ENCODE measurements around the gene CHST8.
"Not testable (repeated sequence)": the region's sequence is repeated elsewhere in the genome, so short reads cannot be mapped to it uniquely, and the experiment has no call there.

CHST8 gene

DNA sequence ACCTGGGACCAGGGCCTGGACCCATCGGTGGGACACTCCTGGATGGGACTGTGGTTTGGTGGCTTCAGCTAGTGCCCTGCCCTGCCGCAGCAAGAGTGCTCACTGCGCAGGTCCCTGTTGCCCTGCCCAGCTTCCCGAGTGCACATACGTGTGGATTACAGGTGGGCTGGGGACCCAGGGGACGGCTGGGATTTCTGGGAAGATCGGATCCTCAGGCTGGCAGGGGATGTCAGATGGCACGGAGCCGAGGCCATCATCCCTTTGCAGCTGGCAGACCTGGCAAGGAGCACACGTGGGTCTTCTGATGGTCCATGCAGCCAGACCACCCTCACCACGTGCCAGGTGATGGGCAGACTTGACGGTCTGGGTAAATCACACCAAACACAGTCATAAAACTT lies 69.3 kb downstream of the CHST8 start:
- DNase-seq (ENCODE audit: low spot score), result no peak

DNA sequence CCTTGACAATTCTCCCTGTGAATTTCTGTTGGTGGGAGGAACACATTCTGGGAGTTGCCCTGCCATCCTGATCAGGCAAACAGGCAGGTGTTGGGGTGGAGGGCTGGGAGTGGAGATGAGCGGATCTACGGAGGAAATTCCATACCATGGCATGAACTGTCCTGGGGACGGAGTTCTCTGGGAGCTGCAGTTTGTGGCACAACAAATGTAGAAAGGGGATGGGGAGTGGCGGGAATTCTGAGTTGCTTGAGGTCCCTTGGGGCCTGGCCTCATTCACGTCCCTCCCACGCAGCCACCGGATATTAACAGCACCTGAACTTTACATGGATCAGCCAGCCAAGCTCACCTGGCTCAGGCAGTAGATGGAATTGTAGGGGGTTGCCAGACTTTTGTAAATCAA lies 70.0 kb downstream of the CHST8 start:
- no peak for DNase-seq (ENCODE audit: low spot score)

DNA sequence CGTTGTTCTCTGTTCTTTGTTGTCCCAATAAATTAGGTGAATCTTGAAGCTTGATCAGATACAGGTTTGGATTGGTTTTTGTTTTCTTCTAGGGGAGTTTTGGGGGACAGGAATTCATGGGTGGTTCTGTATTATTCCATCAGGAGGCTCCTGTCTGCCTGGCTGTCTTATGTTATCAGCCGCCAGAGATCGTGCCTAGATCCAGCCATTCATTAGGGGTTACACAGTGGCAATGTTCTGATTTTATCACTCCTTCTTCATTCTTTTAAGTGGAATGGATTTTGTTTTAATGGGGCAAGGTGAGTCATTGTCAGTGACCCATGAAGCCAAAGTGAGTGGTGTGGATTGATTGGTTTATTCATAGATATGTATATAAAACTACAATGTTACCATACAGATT lies 71.9 kb downstream of the CHST8 start:
- no peak for DNase-seq (ENCODE audit: low spot score)

DNA sequence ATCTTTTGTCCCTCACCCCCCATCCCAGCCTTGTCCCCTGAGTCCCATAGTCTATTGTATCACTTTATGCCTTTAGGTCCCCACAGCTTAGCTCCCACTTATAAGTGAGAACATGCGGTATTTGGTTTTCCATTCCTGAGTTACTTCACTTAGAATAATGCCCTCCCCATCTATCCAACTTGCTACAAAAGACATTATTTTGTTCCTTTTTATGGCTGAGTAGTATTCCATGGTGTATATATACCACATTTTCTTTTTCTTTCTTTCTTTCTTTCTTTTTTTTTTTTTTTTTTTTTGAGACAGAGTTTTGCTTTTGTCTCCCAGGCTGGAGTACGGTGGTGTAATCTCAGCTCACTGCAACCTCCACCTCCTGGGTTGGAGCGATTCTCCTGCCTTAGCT lies 73.8 kb downstream of the CHST8 start:
- DNase-seq (ENCODE audit: low spot score), result not testable (repeated sequence)

DNA sequence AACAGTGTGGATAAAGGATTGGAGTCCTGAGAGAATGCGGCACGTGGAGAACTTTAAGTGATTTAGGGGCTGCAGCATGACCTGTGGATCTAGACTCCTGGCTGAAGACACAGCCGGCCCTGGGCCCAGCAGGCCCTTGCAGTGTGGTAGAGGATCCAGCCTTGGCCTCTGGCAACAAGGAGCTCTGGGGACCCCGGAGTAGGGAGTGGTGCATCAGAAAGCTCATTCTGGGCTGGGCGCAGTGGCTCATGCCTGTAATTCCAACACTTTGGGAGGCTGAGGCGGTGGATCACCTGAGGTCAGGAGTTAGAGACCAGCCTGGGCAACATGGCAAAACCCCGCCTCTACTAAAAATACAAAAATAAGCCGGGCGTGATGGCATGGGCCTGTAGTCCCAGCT lies 76.0 kb downstream of the CHST8 start:
- DNase-seq (ENCODE audit: low spot score), result no peak

DNA sequence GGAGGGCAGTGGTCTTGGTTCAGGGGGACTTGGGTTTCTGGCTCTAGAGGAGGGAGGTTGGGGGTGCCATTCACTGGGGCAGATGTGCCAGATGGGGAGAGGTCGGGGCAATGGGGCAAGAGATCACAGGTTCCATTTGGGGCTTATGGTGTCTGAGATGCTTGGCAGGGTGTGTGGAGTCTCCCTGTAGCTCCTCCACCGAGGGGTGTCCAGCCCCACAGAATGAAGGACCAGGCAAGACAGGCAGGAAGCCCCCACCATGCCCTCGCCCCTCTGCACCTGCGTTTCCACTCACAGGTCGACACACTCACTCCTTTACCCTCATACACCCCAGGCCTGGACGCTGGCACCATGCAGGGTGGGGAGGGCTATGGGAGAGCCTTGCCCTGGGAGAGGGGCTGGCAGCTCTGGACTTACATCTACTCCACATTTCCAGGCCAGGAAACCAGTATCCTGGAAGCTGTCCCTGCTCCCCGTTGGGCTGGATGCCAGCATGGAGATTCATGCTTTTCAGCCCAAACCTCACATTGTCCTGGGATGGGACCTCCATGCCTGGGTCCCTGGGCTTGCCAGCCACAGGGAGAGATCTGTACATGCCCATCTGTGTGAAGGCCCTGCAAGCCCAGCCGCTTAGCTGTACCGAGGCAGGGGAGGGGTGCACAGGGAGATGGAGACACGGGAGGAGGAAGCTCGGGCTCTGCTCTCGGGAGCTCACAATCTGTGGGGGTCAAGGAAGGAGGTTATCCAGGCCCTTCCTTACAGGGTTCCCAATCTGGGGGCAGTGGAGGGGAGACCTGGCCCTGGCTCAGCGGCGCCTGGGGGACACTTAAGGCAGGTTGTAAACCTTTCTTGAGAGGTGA lies 77.1 kb downstream of the CHST8 start:
- DNase-seq (ENCODE audit: low spot score), result no peak

DNA sequence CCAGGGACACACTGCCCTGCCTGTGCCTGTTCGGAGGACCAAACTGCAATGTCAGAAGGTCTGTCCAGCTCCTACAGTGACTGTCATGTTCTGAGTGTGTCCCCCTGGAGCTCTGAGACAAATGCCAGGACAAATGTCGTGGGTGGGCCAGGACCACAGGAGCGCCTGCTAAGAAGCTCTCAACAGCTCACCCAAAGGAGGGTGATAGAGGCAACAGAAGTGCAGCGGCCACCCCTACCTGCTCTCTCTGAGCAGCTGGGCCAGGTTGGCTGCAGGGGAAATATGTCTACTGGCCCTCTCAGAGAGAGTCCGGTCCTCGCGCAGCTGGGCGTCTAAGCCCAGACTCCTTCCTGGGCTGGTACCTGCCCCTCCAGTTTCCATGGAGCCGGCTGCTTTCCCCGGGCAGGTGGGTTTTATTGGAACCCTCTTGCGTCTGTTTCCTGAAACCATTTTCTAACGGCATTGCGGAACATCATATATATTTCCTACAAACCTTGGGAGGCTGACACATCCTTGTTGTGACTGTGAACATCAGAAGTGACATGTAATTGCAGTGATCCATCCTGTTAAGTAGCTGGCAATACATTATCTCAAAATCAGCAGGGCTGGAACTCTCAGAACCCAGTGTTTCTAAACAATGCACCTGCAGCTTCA lies 78.1 kb downstream of the CHST8 start:
- DNase-seq (ENCODE audit: low spot score), result peak; percentile 20

DNA sequence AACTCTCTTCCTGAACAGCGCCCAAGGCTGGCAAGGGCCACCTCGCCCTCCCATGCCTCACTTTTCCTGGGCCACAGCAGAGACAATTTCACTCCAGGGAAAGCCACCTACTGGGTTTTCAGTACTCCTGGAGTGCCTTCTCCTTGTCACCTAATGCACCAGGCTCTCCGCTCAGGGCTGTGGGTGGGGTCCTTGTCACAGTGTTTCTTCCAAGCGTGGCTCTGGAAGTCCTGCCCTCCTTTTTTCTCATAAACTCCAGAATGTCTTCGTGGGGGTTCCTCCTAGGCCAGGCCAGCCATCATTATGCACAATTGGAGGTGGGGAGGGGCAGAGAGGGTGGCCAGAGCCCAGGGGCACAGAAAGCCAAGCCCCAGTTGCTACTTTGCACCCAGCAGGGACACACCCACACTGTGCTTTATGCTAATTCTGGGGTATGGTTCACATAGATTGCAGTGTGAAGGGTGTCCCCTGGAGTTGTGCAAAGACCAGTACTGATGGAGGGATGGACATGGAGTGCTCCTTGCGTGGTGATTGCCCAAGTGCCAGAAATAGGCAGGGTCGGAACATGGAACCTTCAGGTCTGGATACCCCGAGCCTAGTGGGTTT lies 78.8 kb downstream of the CHST8 start:
- DNase-seq (ENCODE audit: low spot score), result peak; percentile 10

DNA sequence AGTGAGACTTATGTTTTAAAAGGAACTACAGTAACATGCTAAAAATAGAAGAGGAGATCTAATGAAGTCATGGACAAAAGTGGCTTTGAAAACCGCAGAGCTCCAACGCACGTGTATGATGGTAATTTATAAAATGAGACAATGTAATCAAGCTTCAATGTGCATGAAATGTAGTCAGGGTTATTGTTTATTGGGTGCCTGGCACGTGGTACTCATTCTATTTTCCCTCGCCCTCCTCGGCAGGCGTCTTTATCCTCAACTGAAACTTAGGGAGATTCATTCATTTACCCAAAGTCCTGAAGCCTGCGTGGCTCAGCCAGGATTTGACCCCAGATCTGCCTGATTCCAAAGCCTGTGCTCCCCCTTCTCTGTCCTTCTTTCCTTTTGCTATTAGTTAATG lies 79.8 kb downstream of the CHST8 start:
- DNase-seq (ENCODE audit: low spot score), result no peak

DNA sequence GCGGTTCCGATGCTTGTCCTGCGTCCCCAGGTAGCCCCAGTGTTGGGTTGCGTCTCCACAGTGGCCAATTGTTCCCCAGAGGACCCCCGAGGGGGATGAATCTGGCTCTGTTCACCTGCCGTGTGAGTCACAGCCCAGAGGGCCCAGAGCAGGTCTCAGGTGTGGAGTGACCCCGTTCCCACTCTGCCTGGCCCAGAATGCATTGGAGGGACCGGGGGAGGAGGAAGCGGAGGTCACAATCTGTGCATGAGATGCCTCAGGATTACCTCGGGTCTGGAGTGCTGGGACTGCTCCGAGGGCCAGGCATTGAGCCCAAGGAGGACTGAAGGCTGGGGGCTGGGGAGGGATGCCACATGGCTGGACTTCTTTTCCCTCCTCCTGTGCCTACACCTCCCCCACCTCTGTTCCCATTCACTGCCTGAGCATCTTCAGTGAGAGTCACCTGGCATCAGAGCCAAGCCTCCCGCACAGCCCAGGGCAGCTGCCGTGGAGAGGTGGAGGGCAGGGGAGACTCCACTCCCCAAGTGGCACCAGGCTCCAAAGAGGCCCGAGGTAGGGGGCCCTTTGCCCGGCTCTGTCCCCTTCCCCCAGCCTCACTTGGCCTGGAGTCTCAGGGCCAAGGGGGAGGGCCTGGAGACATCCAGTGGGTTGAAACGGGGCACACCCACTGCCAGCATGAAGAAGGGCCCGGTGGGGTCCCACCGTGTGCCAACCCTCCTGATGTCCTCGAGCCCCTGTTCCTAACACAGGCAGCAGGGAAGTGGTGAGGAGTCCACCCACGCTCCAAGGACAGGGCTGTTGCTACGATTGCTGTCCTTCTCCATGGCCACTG lies 81.1 kb downstream of the CHST8 start:
- peak; percentile 22 for DNase-seq (ENCODE audit: low spot score)

DNA sequence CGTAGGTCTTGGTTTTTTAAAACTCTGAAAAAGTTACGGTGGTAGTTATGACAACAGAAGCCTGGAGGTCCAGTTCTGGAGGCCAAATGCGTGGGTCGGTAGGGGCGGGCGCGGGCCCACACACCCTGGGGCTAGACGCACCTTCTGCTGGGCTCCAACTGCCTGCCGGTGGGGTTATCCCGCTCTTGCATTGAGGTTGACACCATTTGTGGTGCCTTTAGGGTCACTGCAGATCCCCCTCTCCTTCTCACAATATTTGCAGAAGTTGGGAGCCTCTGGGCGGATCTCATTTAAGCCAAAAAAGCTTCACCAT lies 81.6 kb downstream of the CHST8 start:
- DNase-seq (ENCODE audit: low spot score), result peak; percentile 15

DNA sequence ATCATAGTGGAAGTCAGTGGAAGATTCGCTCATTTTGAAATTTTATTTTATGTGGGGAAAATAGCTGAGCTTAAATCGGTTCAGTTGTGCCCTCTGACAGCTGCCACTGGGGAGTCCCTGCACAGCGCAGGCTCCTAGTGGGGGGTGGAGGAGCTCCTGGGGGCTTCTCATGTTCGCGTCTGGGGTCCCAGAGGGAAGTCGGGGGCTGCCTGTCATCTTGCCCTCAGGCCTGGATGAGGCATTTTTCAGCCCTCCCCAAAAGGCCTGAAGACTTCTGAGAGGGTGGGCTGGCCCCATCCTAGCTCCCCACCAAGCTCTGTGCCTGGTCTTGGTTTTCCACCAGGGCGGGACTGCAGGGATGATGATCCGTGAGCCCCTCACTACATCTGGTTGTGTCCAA lies 82.1 kb downstream of the CHST8 start:
- DNase-seq (ENCODE audit: low spot score), result peak; percentile 15

DNA sequence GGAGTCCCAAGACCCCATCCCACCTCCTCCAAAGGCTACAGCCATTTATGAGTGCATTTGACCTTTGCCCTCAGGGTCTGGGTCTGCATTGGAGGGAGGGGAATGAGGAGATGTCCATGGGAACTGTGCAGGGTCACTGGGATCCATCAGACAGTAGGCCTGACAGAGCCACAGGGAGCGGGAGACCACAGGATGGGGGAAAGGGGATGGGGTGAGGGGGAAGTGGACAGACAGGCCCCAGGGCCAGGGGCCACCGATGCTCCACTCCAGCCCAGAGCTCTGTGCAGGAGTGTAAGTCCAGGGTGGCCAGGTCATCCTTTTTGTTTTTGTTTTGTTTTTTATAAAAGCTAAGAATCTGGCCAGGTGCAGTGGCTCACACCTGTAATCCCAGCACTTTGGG lies 82.5 kb downstream of the CHST8 start:
- peak; percentile 15 for DNase-seq (ENCODE audit: low spot score)

DNA sequence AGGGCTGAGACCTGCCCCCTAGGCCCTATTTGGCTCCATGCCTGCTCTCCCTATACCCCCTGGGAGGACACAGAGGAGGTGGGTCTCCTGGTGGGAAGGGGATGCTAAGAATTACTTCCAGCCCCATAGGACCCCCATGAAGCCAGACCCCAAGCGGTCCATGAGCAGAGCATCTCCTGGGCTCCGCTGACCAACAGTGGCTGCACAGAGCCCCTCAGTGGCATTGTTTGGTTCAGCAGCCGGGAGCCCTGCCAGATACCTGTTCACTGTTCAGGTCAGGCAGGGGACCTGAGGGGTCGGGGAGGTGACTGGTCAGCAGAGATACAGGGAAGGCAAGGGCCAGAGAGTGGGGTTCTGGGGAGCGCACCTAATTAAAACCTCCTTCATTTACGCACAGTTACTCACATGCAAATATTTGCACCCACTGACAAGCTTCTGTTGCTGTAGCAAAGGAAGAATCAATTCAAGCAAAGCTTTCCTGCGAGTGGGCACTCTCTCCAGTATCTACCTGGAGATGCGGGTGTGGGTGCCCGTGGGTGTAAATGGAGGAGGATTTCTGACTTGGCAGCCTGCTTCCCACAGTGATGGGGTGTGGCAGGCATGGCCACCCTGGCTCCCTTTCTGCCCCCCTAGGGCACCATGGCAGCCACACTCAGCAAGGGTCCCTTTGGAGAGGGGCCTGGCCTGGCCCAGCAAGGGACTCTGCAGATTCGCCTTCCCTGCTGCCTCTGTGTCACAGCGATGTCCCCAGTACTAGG lies 83.5 kb downstream of the CHST8 start:
- peak; percentile 26 for DNase-seq (ENCODE audit: low spot score)

DNA sequence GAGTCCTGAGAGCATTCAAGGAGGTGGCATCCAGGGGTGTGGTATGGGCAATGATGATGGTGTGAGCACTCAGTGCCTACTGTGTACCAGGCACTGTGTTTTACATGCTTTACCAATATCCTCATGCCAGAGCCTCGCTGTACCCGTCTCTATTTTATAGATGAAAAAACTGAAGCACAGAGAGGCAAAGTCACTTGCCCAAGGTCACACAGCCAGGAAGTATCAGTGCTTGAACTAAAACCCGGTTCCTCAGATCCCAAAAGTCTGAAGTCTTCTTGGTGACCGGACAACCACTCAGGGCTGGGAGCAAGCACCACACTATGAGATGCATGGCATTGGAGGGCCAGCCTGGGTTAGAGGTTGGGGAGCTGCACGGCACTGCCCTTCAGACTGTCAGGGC lies 84.1 kb downstream of the CHST8 start:
- no peak for DNase-seq (ENCODE audit: low spot score)

DNA sequence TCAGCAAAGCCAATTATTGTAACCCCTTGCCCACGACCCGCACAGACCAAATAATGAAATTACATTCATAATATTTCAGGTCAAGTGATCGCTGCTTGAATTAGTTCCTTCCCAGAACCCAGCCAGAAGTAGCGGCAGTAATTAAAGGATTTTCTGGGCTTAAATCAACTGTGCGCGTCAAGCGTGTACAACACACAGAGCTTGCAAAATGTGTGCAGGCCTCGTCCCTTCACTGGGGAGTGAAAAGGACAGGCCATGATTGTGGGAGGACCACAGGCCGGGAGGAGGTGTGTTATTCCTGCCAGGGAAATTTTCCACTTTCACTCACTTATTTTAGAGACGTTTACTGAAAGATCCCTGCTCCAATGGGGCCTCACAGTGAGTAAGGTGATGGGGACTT lies 84.9 kb downstream of the CHST8 start:
- DNase-seq (ENCODE audit: low spot score), result peak; percentile 53

DNA sequence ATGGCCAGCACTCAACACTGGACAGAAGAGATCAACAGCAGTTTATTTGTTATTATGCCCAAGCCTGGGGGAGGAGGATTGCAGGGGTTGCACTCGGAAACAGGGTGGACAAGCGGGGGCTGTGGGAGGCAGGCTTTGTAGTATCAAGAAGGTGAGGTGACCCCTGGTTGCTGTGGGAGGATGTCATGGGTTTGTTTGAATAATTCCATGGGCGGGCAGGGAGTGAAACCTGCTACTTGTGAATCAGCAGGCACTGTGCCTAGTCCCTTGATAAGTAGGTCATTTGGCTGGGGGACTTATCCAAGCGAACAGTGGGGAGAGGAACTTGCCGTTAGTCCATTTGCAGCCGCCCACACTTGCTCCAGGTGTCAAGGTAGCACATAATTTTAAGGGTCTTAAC lies 90.5 kb downstream of the CHST8 start:
- no peak for DNase-seq (ENCODE audit: low spot score)

DNA sequence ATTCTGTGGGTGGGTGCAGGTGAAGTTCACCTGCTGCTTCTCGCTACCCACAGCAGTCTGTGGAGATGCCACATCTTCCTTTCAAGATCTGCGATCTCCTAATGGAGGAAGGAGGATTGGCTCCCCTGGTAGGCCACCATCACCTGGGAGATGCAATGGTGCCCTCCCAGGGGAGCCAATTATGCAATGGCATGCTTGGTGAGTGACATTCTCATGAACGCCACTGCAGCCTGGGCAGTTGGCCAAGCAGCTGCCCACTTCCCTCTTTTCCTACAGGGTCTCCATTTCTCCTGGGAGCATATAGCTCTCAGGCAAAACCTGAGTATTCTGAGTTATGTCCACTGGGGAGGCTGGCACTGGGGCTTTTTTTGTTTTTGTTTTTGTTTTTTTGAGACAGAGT lies 91.4 kb downstream of the CHST8 start:
- peak; percentile 10 for DNase-seq (ENCODE audit: low spot score)

DNA sequence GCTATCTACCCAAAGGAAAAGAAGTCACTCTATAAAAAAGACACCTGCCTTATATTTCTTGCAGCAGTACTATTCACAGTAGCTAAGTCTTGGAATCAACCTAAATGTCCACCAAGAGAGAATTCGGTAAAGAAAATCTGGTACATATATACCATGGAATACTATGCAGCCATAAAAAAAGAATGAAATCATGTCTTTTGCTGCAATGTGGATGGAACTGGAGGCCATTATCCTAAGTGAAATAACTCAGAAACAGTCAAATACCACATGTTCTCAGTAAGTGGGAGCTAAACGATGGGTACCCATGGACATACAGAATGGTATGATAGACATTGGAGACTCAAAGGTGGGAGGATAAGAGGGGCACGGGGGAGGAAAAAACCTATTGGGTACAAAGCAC lies 92.4 kb downstream of the CHST8 start:
- no peak for DNase-seq (ENCODE audit: low spot score)

DNA sequence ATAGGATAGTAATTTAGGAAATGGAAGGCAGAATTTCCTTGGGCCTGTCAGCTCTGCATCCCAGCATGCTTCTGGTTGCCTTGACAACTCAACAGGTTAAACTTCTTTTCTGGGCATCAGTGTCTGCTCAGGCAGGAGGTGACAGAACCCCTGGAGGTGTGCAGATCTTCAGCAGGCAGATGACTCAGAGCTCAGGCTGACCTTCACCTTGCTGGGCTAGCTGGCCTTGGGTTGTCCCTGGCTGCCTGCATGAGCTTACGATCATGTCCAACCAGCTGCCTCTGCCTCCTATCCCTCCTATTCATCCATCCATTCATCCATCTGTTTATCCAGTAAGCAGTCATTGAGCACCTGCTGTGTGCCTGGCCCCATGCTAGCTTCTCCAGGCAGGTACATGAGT lies 93.7 kb downstream of the CHST8 start:
- DNase-seq (ENCODE audit: low spot score), result no peak

DNA sequence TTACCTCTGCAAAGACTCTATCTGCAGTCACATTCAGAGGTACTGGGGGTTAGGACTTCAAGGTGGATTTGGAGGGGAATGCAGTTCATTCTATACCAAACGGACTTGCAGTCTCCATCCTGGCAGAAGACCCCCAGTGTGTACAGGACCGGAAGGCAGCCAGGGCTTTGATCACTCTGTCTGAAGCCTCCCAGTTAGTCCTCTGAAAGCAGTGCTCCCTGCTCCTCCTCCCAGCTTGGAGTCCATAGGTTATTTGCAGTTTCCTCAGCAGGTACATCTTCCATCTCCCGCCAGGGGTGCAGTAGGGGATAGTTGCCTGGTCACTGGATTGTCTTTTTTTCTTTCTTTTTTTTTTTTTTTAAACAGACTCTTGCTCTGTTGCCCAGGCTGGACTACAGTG lies 96.1 kb downstream of the CHST8 start:
- DNase-seq (ENCODE audit: low spot score), result no peak
